Activated CD8-positive, alpha-beta memory T cell treated with anti-CD3 and anti-CD28 coated beads for 1 hour (primary cell): ENCODE data around the gene RYR1.
"Not testable (repeated sequence)": the region's sequence is repeated elsewhere in the genome, so short reads cannot be mapped to it uniquely, and the experiment has no call there.

Source experiments
- DNase-seq, 2 donors: peaks; one replicate each; pipeline ENCODE4 v3.0.0-alpha.2; 2020; ENCODE audit warnings: low read depth in 1 of 2; ENCODE audit errors: extremely low read depth in 1 of 2

The RYR1 gene

DNA sequence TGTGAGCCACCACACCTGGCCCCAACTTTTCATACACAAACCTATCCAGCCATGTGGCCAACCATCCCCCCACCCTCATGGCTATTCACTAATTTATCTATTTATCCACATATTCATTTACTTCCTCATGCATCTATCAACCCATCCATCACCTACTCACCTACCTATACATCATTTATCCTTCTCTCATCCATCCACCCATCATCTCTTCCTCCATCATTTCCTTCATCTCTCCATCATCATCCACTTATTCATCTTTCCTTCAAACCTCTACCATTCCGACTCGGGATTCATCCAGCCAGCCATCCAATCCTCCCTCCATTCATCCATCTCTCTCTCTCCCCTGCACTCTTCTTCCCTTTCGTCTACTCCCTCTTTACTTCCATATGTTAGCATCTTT lies 54.6 kb downstream of the RYR1 start:
- DNase-seq = no peak

DNA sequence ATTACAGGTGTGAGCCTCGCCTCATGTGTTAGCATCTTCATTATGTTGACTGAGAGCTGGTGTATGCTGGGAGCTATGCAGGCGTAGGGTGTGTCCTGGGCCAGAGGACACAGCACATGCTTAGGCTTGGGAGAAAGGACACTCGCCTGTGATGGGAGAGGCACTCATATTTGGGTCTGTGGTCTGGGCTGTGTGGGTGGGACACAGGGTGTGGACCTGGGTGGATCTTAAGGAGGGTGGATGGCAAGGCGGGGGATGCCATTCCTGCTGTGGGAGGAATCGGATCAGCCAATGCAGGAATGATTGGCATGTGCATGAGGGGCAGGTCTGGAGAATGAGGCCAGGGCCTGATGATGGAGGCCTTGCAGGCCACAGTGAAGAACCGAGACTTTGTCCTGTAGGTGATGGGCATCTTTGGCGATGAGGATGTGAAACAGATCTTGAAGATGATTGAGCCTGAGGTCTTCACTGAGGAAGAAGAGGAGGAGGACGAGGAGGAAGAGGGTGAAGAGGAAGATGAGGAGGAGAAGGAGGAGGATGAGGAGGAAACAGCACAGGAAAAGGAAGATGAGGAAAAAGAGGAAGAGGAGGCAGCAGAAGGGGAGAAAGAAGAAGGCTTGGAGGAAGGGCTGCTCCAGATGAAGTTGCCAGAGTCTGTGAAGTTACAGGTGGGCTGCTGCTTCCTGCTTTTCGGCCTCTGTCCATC lies 55.4 kb downstream of the RYR1 start:
- DNase-seq = no peak

DNA sequence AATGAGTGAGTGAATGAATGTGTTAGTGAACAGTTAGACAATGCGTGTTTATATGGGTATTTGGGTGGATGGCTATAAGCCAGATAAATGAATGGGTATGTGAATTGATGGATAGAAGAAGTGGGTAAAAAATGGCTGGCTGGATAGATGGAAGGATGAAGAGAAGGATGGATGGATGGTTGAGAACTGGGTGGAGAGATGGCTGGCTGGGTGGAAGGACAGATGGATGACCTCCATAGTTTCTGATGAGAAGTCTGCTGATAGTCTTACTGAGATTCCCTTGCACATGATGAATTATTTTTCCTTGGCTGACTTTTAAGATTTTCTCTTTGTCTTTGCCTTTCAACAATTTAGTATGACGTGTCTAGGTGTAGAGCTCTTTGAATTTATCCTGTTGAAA lies 57.4 kb downstream of the RYR1 start:
- DNase-seq = no peak

DNA sequence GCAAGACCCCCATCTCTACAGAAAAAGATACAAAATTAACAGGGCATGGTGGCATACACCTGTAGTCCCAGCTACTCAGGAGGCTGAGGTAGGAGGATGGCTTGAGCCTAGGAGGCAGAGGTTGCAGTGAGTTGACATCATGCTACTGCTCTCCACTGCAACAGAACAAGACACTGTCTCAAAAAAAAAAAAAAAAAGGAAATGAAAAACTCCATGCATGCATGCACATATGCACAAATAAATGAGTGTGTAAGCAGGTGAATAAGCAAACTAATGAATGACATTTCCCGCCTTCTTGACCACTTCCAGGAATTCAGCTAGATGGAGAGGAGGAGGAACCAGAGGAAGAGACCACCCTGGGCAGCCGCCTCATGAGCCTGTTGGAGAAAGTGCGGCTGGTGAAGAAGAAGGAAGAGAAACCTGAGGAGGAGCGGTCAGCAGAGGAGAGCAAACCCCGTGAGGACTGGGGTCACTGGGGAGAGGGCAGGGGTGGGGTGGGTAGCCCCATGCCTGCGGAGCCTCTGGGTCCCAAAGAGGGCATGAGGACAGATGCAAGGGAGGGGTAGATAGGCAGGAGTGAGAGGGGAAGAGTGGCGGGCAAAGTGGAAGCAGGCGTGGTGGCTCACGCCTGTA lies 58.8 kb downstream of the RYR1 start:
- no peak for DNase-seq

DNA sequence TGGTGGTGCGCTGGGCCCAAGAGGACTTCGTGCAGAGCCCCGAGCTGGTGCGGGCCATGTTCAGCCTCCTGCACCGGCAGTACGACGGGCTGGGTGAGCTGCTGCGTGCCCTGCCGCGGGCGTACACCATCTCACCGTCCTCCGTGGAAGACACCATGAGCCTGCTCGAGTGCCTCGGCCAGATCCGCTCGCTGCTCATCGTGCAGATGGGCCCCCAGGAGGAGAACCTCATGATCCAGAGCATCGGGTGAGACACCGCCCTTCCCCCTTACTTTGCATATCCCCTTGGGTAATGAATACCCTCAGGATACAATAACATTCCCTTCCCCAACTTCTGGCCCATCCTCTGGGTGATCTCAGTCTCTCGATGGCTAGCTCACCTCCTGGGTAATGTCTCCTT lies 60.9 kb downstream of the RYR1 start:
- no peak for DNase-seq

DNA sequence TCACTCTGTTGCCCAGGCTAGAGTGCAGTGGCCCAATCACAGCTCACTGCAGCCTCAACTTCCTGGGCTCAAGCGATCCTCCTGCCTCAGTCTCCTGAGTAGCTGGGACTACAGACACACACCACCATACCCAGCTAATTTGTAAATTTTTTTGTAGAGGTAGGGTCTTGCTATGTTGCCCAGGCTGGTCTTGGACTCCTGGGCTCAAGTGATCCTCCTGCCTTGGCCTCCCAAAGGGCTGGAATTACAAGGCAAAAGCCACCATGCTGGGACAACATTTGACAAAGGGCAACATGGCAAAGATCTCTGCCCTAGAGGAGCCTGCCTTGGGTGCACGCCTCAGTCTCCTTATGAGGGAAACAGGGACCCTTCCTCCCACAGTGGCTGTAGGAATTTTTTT lies 61.9 kb downstream of the RYR1 start:
- DNase-seq = not testable (repeated sequence)

DNA sequence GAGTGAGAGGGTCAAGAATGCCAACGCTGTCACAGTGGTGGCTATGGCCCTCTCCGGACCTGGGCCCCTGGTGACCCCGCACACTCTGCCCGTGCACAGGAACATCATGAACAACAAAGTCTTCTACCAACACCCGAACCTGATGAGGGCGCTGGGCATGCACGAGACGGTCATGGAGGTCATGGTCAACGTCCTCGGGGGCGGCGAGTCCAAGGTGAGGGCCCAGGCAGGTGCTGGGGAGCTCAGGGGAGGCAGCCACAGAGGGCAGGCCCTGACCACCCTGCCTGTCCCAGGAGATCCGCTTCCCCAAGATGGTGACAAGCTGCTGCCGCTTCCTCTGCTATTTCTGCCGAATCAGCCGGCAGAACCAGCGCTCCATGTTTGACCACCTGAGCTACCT lies 62.6 kb downstream of the RYR1 start:
- no peak for DNase-seq

DNA sequence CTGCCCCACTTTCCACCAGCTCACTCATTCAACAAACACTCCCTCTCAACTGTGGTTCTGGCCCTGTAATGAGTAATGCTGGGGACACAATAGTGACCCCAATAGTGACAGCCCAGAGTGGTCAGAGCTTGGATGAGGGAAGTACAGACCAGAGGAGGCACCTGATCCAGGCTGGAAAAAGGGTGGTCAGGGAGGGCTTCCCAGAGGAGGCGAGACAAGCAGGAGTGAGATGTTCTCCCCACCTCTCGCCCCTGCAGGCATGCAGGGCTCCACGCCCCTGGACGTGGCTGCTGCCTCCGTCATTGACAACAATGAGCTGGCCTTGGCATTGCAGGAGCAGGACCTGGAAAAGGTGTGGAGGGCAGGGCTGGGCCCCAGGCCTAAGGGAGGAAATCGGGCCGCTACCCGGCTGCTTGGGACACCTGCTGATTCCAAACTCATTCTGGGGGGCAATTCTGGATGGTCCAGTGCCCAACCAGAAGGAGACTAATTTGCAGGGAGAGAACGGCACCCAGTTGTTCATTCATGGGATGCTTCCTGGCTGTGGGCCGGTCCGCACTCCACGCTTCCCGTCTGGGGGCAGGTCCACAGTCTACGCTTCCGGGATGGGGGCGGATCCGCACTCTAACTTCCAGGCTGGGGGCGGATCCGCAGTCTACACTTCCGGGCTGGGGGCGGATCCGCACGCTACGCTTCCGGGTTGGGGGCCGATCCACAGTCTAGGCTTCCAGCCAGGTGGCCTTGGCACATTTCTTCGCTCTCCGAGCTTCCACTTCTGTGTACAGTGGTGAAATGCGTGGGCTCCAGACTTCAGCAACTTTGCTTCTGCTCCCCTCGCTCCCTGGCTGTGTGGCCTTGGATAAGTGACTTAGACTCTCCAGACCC lies 63.4 kb downstream of the RYR1 start:
- no peak for DNase-seq

DNA sequence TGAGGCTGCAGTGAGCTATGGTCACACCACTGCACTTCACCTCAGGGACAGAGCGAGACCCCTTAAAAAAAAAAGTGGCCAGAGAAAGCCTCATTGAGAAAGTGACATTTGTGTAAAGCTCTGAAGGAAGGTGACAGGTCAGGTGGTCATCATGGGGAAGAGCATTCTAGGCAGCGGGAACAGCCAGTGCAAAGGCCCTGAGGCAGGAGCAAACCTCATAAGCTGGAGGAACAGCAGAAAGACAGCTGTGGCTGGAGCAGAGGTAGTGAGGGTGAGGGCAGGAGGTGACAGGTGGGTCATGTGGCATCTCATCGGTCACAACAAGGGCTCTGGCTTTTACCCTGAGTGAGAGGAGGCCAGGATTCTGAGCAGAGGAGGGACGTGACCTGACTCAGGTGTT lies 64.4 kb downstream of the RYR1 start:
- no peak for DNase-seq

DNA sequence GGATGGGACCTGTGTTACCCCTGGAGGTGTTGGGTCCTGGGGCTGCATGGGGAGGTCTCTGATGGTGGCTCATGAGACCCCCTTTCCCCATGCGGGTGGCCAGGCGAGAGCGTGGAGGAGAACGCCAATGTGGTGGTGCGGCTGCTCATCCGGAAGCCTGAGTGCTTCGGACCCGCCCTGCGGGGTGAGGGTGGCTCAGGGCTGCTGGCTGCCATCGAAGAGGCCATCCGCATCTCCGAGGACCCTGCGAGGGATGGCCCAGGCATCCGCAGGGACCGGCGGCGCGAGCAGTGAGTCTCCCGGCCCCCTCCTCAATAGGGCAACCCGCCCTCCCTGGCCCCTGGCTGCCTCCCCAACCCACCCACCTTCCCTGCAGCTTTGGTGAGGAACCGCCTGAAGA lies 66.0 kb downstream of the RYR1 start:
- DNase-seq = no peak

DNA sequence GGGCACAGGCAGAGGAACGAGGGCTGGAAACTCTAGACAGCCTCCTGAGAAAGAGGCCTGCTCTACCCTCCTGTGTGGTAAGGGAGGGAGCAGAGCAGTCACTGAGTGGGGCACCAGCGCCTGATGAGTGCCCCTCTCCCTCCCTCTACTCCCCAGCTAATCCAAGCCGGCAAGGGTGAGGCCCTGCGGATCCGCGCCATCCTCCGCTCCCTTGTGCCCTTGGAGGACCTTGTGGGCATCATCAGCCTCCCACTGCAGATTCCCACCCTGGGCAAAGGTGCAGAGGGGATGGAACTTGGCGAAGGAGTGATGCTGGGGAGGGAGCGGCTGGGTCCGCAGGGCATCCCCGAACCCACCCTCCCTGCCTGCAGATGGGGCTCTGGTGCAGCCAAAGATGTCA lies 67.0 kb downstream of the RYR1 start:
- no peak for DNase-seq

DNA sequence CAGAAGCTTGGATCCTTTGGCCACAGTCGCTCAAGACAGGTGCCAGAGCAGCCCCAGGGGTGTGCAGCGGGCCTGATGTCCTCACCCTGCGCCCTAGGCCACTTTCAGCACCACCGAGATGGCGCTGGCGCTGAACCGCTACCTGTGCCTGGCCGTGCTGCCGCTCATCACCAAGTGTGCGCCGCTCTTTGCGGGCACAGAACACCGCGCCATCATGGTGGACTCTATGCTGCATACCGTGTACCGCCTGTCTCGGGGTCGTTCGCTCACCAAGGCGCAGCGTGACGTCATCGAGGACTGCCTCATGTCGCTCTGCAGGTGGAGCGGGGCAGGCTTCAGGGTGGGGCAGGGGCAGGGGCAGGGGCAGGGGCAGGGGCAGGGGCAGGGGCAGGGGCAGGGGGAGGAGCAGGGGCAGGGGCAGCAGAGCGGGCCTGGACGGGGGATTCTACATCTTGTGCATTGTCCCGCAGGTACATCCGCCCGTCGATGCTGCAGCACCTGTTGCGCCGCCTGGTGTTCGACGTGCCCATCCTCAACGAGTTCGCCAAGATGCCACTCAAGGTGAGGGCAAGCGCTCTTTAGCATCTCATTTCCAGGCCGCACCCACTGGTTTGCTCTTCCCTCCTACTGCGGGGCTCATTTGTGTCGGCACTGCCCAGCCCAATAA lies 69.1 kb downstream of the RYR1 start:
- no peak for DNase-seq

DNA sequence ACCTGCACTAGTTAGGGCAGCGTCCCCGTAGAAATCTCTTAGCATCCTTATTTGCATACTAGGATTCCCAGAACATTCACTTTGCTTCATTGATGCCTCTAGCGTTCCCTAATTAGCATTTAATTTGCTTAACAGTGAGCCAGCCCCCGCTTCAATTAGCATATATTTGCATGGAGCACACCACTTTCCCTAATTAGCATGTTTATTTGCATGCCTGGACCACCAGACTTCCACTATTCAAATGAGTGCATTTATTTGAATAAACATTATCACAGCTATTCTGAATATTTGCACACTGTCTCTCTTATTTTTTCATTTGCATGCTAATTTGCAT lies 69.6 kb downstream of the RYR1 start:
- no peak for DNase-seq

DNA sequence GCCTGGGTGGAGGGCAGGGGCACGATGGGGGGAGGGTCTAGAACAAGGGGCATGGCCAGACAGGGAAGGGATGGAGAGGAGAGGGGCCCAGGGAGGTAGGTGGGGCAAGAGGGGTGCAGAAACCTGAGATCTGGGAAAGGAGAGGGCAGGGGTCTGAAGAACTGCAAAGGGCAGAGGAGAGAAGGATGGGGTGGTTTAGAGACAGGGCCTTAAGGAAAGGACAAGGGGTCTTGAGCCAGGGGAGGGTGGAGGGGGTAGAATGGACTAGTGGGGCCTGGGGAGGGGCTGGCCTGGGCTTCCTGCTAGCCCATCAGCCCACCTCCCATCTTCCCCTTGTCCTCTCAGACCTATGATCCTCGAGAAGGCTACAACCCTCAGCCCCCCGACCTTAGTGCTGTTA lies 72.5 kb downstream of the RYR1 start:
- no peak for DNase-seq

DNA sequence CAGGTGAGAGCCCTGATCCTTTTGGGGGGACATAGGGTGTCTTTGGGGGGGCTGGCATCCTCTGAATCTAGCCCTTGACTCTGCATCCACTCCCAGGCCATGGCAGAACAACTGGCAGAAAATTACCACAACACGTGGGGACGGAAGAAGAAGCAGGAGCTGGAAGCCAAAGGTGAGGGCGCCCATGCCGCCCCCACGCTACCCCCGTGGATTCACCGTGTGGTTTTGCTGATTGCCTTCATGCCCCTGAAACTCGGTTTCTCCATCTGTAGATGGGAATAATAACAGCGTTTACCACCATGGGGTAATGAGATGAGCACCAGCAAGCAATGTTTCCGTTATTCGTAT lies 72.9 kb downstream of the RYR1 start:
- DNase-seq = no peak

DNA sequence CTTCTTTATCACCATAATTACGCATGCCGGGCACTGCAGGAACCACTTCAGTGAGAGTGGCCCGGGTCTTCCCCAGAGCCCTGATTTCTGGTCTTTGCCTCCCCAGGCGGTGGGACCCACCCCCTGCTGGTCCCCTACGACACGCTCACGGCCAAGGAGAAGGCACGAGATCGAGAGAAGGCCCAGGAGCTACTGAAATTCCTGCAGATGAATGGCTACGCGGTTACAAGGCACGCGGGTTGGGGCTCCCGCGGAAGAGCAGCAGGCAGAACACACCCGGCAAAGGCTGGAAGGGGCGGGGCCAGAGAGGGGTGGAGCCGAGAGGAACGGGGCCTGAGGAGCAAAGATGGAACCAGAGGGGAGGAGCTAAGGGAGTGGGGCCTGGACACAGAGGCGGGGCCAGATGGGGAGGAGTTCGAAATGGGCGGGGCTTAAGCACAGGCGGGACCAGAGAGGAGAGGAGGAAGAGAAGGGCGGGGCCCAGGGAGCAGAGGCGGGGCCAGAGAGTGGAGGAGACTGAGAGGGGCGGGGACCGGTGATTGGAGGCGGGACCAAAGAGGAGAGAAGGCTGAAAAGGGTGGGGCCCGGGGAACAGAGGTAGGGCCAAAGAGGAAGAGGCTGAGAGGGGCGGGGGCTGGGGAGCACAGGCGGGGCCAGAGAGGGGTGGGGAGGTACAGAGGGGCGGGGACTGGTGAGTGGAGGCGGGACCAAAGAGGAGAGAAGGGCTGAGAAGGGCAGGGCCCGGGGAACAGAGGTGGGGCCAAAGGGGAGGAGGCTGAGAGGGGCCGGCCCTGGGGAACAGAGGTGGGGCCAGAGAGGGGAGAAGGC lies 73.4 kb downstream of the RYR1 start:
- DNase-seq = peak in 1 of 2 donors; percentile 71

DNA sequence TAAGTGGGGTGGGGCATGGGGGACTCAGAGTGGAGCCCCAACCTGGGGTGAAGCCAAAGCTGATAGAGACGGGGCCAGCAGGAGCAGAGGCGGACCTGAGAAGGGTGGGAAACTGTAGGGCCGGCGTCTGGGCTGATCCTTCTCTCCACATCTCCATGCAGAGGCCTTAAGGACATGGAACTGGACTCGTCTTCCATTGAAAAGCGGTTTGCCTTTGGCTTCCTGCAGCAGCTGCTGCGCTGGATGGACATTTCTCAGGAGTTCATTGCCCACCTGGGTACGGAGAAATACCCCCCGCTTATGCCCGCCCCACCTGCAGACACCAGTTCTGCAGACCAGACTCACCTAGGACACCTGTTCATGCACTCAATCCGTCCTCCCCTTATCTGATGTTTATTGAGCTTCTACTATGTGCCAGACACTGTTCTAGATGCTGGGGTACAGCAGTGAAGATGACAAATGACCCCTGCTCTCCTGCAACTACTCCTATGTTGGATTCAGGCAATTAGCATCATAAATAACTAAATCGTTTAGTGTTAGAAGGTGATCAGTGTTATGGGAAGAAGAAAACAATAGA lies 74.1 kb downstream of the RYR1 start:
- DNase-seq = no peak

DNA sequence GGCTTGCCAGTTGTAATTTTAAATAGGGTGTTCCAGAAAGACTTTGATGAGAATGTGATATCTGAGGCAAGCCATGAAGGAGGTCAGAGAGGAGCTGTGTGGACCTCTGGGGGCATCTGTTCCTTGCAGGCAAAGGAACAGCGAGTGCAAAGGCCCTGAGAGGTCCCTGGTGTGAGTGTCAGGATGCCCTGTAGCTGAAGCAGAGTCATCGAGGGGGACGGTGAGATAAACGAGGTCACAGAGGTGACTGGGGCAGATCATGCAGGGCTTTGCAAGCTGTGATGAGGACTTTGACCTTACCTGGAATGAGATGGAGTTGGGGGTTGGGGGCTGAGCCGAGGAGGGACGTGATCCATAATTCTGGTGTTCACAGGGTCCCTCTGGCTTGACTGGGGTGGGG lies 75.0 kb downstream of the RYR1 start:
- DNase-seq = no peak

DNA sequence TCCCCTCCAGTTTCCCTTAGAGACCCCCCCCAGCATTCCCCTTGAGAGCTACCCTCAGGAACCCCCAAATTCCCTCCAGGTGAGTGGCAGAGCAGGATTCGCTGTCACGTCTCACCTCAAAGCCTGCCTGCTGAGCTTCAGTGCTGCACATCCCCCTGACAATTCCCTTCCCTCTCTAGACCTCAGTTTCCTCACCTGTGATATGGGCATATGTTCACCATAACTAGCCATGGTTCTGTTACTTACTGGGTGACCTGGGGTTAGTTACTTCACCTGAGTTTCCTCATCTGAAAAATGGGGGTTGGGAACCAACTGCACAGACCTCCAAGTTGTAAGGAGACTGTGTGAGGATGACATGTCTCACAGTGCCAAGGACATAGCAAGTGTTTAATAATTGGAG lies 75.5 kb downstream of the RYR1 start:
- no peak for DNase-seq

DNA sequence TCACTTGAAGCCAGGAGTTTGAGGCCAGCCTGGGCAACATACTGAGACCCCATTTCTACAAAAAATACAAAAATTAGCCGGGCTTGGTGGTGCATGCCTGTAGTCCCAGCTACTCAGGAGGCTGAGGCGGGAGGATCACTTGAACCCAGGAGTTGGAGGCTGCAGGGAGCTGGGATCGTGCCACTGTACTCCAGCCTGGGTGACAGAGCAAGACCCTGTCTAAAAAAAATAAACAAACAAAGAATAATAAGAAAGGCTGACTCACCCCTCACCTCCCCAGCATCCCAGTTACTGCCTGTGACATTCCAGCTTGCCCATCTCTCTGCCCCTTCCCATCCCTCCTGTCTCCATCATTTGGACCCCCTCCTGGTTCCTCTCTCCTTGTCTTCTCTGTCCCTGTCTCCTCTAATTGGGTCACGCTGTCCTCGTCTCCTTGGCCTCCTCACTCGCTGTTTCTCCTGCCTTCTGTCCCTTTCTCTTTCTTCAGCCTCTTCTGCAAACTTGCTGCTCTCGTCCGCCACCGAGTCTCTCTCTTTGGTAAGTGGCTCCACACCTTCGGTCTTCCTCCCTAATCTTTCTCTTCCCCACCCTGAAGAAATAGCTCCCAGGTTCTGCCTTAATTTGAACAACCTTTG lies 77.7 kb downstream of the RYR1 start:
- DNase-seq = no peak
